ENCODE data around the gene INSL3.
A peak's percentile ranks its signal among the peaks of the same experiment; 100 is the strongest.
"Not testable (repeated sequence)": the region's sequence is repeated elsewhere in the genome, so short reads cannot be mapped to it uniquely, and the experiment has no call there.

INSL3 gene

DNA sequence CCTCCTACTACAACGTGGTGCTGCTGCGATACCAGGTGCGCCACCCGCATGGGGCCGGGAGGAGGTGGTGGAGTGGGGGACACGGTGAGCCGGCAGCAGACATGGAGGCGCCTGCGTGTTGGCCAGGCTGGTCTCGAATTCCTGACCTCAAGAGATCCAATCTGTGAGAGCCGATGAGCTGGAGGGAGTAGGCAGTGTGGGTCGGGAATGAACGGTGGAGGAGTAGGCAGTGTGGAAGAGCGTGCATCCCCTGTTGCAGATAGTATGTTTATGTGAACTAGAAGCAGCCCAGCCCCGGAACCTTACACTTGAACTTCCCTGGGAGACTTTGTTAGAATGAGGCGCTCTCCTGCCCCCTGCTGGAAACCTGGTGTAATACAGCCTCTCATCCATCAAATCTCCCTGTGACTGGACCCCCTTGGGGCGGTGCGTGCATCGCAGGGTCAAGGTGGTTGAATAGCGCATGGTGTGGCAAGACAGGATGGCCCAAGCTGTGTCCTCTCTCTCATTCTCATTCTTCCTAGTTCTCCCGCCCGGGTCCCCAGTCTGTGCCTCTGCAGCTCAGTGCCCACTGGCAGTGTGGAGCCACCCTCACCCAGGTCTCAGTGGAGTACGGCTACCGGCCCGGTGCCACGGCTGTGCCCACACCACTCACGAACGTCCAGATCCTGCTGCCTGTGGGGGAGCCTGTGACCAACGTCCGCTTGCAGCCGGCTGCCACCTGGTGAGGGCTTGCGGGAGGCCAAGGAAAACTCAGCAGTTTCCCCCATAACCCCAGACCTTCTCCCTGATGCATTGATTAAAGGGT lies 36.9 kb downstream of the INSL3 start:
- DNase-seq (ENCODE audit: low read depth in 2 of 2), result peak in 1 of 2 experiments; percentile 28

DNA sequence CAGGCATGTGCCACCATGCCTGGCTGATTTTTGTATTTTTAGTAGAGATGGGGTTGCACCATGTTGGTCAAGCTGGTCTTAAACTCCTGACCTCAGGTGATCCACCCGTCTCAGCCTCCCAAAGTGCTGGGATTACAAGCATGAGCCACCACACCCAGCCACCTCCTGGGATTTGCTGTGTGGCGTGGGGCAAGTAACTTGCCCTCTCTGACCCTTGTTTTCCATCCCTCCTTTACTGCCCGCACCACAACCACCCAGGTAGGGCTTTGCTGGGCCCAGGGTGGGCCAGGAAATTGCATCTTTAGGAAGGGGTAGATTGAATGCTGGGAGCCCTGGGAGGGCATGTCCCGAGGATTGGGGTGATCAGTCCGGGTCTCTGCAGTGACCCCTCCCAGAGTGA lies 37.6 kb downstream of the INSL3 start:
- DNase-seq (ENCODE audit: low read depth in 2 of 2), result not testable (repeated sequence)

DNA sequence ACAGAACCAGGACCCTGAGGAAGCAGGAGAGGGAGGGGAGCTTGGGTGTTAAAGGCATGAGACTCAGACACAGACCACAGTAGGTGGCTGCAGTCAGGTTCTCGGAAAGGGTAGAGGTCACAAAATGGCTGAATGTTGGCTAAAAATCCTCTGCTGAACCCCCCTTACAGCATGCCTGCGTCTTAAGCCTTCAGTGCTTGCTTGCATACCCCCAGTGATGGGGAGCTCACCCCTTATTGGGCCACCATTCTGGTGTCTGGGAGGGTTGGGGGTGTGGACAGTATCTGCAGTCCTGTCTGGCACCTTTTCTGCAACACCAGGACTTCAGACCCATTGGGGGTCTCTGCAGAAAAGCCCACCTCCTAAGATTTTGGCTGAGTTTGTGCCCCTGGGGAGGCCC lies 40.5 kb downstream of the INSL3 start:
- DNase-seq (ENCODE audit: low read depth in 2 of 2), result no peak

DNA sequence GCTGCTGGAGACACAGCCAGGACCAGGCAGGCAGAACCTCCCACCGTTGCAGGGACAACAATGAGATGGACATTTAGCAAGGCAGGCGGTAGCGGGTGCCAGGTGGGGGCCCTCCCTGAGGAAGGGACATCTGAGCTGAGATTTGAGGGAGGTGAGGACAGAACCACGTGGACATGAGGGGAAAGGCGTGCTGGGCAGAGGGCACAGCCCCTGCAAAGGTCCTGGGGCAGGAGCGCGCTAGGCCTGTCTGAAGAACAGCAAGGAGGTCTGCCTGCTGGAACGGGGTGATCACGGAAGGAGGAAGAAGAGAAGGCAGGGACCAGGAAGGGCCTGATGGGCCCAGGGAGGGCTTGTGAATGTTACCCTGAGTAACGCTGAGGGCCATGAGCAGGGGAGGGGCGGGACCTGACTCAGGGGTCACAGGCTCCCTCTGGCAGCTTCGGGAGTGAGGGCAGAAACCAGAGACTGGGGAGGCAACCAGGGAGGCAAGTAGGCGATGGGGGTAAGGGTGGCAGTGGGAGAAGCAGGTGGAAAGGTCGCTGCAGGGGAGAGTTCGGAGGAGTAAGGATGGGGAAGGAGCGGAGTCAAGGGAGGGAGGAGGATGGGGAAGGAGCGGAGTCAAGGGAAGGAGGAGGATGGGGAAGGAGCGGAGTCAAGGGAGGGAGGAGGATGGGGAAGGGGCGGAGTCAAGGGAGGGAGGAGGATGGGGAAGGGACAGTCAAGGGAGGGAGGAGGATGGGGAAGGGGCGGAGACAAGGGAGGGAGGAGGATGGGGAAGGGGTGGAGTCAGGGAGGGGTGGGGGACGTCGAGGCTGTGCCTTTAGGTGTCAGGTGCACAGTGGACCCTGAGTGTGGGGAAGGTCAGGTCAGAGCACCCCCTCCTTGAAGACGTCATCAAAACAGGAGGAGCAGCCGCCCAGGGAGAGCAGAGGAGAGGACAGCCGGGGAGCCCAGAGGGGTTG lies 42.1 kb downstream of the INSL3 start:
- DNase-seq (ENCODE audit: low read depth in 2 of 2), result peak in 1 of 2 experiments; percentile 8

DNA sequence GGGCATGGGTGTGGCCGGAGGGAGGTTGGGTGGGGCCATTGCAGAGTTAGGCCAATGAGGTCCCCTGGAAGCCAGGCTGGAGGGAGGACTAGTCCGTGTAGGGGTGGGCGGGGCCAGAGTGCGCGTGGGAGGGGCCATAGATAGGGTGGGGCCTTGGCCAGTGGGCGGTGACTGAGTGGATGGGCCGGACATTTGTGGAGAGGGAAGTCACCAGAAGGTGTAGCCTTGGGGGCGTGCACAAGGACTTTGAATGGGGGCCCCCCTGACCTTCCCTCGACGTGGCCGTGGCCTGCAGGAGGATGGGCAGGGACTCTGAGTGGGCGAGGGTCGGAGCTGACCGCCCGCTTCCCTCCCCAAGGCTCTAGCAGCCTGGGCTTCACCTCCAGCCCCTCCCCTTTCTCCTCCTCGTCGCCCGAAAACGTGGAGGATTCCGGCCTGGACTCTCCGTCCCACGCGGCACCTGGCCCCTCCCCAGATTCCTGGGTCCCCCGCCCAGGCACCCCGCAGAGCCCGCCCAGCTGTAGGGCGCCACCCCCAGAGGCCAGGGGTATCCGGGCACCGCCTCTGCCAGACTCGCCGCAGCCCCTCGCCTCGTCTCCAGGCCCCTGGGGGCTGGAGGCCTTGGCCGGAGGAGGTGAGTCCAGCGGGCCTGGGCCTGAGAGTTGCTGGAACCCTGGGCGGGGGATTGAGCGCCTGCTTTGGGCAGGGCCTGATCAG lies 42.9 kb downstream of the INSL3 start:
- no peak for DNase-seq (ENCODE audit: low read depth in 2 of 2)

DNA sequence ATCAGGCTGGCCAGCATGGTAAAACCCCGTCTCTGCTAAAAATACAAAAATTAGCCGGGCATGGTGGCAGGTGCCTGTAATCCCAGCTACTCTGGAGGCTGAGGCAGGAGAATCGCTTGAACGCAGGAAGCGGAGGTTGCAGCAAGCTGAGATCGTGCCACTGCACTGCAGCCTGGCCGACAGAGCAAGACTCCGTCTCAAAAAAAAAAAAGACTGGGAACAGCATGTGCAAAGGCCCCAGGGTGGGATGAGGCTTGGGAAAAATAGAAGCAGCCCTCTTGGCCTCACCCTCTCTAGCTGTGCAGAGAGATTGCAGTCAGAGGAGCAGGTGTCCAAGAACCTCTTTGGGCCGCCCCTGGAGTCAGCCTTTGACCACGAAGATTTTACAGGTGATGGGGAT lies 43.5 kb downstream of the INSL3 start:
- DNase-seq (ENCODE audit: low read depth in 2 of 2), result not testable (repeated sequence)

DNA sequence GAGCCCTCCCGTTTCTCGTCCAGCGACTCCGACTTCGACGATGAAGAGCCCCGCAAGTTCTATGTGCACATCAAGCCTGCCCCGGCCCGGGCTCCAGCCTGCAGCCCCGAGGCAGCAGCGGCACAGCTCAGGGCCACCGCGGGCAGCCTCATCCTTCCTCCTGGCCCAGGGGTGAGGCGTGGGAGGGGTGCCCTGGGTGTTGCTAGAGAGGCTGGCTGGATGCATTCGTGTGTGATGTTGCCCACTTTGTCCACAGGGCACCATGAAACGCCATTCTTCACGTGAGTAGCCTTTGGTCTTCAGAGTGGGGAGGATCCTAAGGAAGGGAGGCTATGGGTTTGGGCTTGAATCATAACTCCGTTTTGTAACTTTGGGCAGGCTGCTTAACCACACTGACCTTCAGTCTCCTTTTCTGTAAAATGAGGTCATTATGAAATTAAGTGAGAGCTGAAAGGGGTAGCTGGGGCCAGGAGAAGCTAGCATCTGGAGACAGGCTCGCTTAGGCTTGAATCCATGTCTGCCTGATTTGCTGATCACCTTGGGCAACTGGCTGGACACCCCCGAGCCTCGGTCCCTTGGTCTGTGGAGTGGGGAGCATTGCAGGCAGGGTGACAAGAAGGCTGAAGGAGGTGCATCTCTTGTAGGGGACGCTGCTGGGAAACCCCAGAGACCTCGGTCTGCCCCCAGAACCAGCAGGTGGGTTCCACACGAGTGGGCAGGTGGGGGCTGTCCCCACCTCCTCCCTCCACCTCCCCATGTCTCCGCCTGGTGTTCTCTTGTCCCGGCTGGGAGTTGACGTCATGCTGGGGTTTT lies 45.1 kb downstream of the INSL3 start:
- no peak for DNase-seq (ENCODE audit: low read depth in 2 of 2)

DNA sequence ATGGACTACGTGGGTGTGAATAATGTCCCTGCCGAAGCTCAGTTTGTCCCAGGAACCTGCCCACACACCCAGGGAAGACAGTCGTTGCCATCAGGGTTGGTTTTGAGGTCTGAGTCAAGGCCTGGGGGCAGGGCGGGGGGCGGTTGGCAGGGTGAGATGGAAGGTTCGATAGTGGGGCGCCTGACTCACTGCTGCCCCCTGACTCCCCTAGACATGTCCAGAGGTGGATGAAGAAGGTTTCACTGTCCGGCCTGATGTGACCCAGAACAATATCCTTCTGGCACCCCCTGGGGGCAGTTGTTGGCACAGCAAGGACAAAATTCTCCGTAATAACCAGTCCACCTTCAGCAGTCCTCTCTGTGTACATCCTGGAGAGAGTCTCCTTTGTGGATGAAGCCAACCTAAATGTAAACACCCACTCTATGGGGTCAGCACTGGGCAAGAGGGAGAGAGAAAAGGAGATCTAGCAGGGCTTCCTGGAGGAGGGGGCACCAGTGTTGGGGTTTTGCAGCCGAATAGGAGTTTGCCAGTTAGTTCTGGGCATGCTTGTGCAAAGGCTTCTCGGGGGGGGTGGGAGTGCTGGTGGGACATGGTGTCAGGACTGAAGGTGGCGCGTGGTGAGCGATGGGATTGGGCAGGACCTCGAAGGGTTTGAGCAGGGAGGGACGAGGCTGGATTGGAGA lies 45.9 kb downstream of the INSL3 start:
- no peak for DNase-seq (ENCODE audit: low read depth in 2 of 2)

DNA sequence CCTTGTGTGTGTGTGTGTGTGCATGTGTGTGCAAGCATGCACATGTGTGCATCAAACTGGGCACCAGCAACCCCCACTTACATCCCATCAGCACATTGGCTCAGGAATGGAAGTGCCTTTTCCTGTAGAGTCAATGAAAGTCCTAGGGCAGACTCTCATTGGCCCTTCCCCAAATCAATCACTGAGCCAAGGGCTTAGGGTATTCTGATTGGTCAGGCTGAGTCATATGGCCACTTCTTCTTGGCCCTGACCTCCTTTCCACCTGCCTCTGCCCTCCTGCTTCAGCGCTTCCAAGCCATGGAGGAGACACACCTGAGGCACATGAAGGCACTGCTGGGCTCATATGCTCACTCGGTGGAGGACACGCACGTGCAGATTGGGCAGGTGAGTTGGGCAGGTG lies 49.1 kb downstream of the INSL3 start:
- no peak for DNase-seq (ENCODE audit: low read depth in 2 of 2)

DNA sequence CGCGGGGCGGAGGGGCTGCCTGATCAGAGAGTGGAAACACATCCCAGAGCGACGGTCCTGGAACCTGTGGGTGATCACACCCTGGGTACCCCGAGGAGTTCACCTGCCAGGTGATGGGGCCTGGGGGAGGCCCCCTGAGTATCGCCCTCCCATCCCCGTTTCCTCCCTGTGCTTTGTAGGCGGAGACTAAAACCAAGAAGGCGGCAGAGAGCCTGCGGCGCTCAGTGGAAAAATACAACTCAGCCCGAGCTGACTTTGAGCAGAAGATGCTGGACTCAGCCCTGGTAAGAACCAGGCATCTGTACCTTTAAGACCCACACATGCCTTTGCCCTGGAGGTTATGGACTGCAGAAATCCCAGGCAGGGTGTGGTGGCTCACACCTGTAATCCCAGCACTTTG lies 50.7 kb downstream of the INSL3 start:
- no peak for DNase-seq (ENCODE audit: low read depth in 2 of 2)

DNA sequence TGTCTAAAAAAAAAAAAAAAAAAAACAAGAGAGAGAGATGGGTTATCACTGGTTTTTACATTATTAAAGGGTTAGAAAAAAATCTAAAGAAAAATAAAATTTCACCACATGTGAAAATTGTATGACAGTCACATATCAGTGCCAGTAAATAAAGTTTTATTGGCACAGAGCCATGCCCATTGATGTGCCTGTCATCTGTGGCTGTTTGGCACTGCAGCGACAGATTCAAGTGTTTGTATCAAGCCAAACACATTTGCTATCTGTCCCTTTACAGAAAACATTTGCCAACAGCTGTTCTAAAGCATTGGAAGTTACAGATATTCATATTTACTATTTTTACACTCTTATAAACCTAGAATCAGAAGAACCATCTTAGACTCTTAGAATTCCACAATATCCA lies 53.8 kb downstream of the INSL3 start:
- no peak for DNase-seq (ENCODE audit: low read depth in 2 of 2)

DNA sequence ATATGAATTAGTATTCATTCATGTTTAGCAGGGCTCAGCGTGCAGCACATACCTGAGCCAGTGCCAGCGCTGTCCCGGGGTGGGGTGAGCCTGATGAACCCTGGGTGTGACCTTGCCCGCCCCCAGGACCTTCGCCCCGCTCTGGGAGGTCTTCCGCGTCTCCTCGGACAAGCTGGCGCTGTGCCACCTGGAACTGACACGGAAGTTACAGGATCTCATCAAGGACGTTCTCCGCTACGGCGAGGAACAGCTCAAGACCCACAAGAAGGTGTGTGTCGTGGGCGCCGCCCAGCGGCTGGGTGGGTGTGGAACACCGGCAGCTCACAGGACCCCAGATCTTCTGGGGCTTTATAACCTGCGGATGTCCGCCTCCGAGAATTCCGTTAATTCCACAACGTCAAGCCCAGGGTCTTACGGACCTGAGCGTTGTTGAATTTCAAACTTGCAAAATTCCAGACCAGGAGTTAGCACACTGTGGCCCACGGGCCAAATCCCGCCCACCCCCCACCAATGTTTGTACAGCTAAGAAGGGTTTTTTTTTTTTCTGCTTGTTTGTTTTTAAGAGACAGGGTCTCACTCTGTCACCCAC lies 54.7 kb downstream of the INSL3 start:
- DNase-seq (ENCODE audit: low read depth in 2 of 2), result peak; percentile 46 to 51

All from fibroblast of skin of left quadriceps (primary cell).